ENCODE measurements around the gene CFAP46.
"Not testable (repeated sequence)": the region's sequence is repeated elsewhere in the genome, so short reads cannot be mapped to it uniquely, and the experiment has no call there.

The CFAP46 gene

DNA sequence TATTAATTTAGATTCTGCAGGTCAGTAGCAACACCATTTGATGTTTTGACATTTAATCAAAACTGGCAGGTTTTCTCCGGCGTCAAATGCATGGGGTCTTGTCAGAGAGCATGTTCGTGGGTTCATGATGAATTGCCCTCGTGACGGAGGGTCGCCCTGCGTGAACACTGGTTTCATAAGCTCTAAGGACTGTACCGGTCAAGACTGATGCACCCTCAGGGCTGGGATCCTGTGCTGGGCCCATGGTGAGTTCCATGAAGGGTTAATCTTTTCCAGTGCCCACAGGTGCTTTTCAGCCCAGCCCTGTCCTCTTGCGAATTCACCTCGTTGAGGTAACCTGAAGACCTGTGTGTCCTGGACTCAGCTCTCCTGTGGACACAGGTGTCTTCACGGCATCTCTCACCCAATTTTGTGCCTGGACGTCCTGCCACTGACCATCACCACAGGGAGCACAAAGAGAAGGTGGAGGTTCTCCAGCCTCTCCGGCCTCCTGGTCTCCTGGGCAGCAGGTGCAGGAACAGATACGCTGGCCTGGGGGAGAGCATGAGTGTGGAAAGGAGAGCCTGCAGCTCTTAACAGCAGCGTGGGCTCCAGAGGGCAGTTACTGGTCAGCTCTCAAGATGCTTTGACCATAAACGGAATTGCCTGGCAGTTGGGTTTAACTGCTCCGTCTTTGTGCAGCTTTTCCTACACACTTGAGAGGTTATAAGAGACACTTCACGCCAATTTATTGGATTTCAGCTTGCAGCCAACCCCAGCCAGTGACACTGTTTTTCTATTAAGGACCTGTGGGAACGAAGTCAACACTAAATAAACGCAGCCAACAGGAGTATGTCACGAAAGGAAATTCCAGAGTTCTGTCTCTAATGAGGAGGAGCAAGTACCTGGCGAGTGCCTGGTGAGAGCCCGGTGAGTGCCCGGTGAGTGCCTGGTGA, 37.4 kb upstream of the CFAP46 start:
- DNase-seq (ENCODE audit: low spot score), result no peak

- no peak for DNase-seq (ENCODE audit: low spot score)
Observed at GRCh38 chr10:132978542-132978941, 36.2 kb upstream of the CFAP46 start.

GRCh38 chr10:132977807-132978206, 35.4 kb upstream of the CFAP46 start:
- DNase-seq (ENCODE audit: low spot score), result no peak

DNA sequence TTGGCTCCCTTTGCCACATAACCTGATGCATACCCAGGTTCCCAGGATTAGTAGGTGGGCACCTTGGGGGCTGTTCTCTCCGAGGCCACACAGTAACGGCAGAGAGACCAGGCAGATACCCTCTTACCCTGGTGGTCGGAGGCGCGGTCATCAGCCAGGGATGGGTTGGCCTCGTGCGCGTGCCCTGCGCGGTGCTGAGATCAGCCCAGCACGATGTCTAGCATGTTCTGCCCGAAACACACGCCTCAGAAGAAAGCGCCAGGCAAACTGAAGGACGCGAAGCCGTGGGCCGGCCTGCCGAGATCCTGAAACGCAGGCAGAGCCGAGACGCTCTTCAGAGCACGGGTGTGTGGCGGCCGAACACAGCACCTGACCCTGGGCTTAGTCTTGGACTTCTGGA, 34.7 kb upstream of the CFAP46 start:
- DNase-seq (ENCODE audit: low spot score), result no peak

DNA sequence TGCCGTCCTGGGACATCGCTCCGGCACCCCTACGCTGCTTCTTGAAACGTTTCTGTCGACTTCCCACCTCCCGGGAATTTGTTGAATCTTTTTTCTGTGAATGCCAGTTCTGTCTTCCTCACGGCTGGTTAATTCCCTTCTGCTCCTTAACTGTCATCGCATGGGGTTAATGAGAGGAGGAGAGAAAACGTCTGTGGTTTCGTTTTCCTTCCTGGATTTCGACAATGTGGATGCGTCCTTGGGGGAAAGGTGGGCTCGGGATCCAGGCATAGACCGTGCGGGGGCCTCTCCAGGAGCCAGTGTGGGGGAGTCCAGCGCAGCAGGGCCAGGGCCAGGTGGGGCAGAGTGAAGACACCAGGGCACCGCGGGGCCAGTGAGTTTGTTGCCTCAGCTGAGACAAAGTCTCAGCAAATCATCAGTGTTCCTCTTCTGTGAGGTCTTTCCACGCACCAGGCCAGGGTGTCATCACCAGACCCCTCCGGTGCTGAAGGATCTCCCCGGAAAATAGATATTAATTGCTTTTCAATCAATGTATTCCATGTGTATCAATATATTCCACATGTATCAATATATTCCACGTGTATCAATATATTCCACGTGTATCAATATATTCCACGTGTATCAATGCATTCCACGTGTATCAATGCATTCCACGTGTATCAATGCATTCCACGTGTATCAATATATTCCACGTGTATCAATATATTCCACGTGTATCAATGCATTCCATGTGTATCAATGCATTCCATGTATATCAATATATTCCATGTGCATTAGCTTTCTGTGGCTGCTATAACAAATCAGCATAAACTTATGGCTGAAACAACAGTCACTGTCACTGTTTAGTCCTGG, 33.7 kb upstream of the CFAP46 start:
- DNase-seq (ENCODE audit: low spot score), result no peak

DNA sequence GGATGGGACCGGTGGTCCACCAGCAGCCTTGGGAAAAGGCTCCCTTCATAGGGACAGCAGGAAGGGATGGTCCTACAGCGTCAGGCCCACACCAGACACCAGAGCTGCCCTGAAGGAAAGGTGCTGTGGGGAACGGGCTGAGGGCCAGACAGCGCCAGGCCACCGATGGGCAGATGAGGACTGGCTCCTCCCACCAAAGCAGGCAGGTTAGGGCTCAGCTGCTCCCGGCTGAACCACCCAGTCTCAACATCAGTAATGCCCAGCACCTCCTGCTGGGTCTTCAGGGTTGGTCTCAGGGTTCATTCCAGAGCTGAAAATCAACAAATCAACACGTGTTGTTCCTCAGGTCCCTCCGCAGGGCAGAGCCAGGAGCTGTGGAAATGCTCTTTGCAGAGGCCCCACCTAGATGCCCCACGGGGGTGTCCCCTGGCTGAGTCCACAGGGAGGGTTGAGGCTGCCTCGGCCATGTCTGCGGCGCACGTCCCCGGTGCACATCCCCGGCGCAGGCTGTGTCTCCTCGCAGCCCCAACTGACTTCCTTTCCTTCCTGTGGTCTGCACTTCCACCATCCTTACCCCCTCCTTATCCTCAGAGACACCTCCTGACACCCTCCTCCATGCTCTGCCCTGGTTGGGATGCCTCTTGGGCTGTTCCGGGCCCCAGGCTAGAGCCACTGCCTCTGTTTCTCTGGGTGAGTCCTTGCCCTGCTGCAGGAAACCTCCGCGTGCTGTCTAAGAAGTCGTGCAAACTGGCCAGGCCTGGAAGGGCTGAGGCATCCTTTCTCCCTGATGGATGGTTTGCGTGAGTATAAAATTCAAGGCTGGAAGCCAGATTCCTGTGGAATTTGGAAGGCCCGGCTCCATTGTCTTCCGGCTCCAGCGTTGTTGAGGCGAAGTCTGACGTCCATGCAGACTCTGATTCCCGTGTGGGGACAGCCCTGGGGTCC, 32.8 kb upstream of the CFAP46 start:
- no peak for DNase-seq (ENCODE audit: low spot score)

DNA sequence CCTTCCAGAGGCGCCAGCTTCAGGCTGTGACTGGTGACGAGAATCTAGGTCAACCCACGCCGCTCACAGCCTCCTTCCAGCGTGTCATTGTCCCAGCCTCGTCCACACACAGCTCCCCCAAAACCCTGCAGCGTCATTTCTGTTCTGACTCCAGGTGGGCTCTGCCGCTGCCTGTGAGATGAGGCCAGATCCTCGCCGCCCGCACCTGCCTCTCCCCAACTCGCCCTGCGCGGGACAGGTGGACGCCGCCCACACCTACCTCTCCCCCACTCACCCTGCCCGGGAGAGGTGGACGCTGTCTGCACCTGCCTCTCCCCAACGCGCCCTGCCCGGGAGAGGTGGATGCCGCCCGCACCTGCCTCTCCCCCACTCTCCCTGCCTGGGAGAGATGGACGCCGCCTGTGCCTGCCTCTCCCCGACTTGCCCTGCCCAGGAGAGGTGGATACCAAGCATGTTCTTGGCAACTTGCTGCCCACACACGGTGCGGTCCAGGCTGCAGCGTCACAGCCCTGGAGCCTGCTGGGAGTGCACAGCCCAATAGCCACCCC, 32.0 kb upstream of the CFAP46 start:
- no peak for DNase-seq (ENCODE audit: low spot score)

DNA sequence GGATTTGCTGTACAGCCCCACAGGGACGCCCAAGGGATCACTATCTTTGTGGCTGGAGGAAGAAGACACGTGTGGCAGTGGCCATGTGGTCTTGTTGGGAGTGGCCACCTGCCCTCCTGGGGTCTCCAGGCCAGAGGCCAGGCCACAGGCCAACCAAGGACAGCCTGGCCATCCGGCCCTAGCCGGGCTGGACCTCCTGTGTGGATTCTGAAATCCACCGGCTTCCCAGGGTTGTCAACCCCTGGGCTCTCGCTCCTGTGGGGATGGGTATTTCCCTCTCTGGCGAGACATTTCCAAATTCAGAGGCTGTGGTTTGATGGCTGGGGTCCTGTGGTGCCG, 31.5 kb upstream of the CFAP46 start:
- no peak for DNase-seq (ENCODE audit: low spot score)

GRCh38 chr10:132972986-132973902, 30.9 kb upstream of the CFAP46 start:
- no peak for DNase-seq (ENCODE audit: low spot score)

DNA sequence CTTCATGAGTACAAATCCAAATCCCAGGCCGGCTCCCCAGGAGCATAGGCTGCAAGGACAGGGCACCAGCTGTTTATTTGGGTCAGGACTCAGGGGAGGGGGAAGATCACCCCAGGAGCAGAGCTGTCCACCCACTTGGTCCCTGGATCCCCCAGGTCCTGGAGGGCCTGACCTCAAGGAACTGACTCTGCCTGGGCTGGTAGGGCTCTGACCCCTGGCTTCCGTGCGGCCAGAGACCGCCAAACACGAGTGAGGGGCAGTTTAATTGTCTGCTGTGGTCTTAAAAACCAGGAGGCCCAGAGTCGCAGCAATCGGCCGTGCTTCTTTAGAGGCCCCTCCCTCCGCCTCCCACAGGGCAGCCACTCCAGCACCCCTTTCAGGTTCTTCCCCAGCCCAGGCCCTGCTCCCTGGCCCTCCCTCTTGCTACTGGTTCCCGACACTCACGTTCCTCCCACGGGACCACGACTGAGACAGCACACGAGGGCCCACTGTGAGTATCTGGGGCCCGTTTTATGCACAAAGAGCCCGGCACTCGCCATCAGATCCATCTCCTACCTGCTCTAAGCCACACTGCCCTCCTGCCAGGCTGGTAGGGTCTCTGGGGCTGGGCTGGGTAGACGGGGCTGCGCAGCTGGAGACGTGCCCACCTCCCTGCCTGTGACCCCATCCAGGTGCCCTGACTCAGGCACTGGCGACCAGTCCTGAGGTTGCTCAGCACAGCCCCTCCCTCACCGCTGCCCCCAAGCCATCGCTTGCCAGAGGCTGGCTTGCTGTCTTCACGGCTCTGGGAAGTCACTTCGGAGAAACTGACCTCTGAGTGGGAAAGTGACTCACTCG, 30.0 kb upstream of the CFAP46 start:
- no peak for DNase-seq (ENCODE audit: low spot score)

- DNase-seq (ENCODE audit: low spot score), result no peak
Observed at GRCh38 chr10:132971448-132972148, 29.2 kb upstream of the CFAP46 start.

DNA sequence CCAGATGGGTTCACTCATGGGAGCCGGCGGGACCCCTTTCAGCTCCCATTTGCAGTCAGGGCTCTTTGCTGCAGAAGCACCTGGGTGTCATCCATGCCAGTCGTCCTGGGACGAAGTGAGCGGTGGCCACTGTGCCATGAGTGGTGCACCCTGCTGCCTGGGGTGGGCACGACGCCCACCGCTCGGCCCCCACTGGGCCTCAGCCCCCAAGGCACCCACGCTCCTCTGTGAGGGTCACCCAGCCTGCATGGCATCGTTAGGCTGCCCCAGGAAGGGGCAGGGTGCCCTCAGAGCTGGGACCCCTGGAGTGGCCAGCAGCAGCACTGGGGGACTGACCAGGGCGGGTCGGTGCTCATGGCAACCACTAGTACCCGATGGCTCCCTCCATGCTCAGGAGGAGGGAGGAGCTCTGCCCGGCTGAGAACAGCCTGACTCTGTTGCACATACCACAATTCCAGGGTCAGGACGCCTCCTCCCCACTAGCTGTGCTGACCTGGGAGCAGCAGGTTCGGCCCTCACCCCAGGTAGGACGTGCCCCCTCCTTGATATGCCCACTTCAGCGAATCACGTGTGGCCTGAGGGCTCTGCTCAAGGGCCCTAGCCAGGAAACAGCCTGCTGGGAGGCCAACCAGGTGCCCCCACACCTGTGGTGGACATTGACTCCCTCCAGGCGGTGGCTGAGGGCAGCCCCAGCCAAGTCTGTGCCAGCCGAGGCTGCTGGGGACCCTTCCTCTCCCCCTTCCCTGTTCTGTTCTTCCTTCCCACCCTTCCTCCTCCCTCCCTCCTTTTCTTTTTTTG, 28.5 kb upstream of the CFAP46 start:
- no peak for DNase-seq (ENCODE audit: low spot score)

GRCh38 chr10:132967540-132967939, 25.2 kb upstream of the CFAP46 start:
- no peak for DNase-seq (ENCODE audit: low spot score)

- no peak for DNase-seq (ENCODE audit: low spot score)
Observed at GRCh38 chr10:132965411-132966057, 23.2 kb upstream of the CFAP46 start.

DNA sequence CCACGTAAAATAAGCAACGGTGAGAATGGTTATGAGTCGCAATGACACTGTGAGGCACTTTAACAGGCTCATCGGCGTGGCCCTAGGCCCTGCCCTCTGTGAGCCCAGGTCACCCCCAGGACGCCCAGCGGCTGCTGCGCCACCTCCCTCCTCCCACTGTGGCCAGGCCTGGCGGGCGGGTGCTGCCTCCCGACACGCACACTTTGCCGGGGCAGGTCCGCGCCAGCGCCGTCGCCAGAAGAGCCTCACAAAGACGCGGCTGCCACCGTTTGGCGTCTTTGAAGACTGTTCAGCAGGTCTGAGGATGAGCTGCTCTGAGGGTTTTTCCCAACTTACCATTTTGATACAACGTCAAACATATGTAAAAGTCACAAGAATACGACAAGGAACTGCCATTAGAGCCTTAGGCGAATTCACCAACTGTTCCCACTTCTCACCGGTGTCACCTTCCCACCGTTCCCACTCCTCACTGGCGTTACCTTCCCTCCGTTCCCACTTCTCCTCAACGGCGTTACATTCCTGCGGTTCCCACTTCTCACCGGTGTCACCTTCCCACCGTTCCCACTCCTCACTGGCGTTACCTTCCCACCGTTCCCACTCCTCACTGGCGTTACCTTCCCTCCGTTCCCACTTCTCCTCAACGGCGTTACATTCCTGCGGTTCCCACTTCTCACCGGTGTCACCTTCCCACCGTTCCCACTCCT, 22.5 kb upstream of the CFAP46 start:
- DNase-seq (ENCODE audit: low spot score), result not testable (repeated sequence)

- DNase-seq (ENCODE audit: low spot score), result no peak
Observed at GRCh38 chr10:132964231-132964630, 21.9 kb upstream of the CFAP46 start.

DNA sequence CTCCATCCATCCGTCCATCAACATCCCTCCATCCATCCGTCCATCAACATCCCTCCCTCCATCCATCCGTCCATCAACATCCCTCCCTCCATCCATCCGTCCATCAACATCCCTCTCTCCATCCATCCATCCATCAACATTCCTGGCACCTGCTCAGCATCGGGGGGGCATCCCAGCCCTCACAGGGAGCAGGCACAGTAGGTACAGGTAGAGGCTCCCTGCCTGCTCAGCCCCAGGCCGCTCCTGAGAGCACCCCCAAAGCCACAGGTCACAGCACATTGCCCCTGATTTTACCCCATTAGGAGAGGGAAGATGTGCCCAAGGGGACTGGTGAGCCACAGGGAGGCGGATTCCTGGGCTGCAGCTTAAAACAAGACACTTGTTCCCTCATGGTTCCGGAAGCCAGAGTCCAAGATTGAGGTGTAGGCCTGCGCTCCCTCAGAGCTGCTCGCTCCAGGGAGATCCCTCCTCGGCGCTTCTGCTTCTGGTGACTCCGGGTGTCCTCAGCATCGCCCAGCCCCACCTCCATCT, 21.1 kb upstream of the CFAP46 start:
- no peak for DNase-seq (ENCODE audit: low spot score)

Data from hematopoietic multipotent progenitor cell treated with erythropoietin and hydrocortisone succinate and interleukin-3 and kit ligand, for 17 days (in vitro differentiated cells).